ENCODE data around the gene BCLAF1.

GRCh38 chr6:136216503-136217401 lies 72.9 kb downstream of the BCLAF1 start:
- TF ChIP-seq, protein P1, sequence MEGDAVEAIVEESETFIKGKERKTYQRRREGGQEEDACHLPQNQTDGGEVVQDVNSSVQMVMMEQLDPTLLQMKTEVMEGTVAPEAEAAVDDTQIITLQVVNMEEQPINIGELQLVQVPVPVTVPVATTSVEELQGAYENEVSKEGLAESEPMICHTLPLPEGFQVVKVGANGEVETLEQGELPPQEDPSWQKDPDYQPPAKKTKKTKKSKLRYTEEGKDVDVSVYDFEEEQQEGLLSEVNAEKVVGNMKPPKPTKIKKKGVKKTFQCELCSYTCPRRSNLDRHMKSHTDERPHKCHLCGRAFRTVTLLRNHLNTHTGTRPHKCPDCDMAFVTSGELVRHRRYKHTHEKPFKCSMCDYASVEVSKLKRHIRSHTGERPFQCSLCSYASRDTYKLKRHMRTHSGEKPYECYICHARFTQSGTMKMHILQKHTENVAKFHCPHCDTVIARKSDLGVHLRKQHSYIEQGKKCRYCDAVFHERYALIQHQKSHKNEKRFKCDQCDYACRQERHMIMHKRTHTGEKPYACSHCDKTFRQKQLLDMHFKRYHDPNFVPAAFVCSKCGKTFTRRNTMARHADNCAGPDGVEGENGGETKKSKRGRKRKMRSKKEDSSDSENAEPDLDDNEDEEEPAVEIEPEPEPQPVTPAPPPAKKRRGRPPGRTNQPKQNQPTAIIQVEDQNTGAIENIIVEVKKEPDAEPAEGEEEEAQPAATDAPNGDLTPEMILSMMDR (IDR thresholded peaks at IDR 0.05), result no peak
- TF ChIP-seq POLR2AphosphoS5 (IDR thresholded peaks at IDR 0.05) (no peak), POLR2A (IDR thresholded peaks at IDR 0.05) (no peak), EP300 (IDR thresholded peaks at IDR 0.05) (no peak)
